Medulla oblongata (tissue), 1 donor: ENCODE data around the gene PPDPF.

ENCODE experiments used
- DNase-seq: peaks from one replicate; pipeline ENCODE4 v3.0.0-alpha.2; 2015; ENCODE audit errors: extremely low spot score

The PPDPF gene

GRCh38 chr20:63537525-63538203 is 17.1 kb downstream of the PPDPF start:
- DNase-seq, result peak; percentile 82

GRCh38 chr20:63538204-63539091 is 17.9 kb downstream of the PPDPF start:
- no peak for DNase-seq

GRCh38 chr20:63539092-63539430 is 18.5 kb downstream of the PPDPF start:
- DNase-seq, result no peak

- DNase-seq, result no peak
Measured at GRCh38 chr20:63539441-63540370, 19.1 kb downstream of the PPDPF start.

GRCh38 chr20:63540417-63541186 is 20.0 kb downstream of the PPDPF start:
- no peak for DNase-seq

GRCh38 chr20:63541371-63541770 is 20.8 kb downstream of the PPDPF start:
- no peak for DNase-seq

- DNase-seq, result no peak
Measured at GRCh38 chr20:63542031-63542559, 21.5 kb downstream of the PPDPF start.

- DNase-seq, result no peak
Measured at GRCh38 chr20:63542696-63543095, 22.1 kb downstream of the PPDPF start.

- DNase-seq, result no peak
Measured at GRCh38 chr20:63543131-63543530, 22.6 kb downstream of the PPDPF start.

- no peak for DNase-seq
Measured at GRCh38 chr20:63543733-63544132, 23.2 kb downstream of the PPDPF start.

- no peak for DNase-seq
Measured at GRCh38 chr20:63544241-63544957, 23.8 kb downstream of the PPDPF start.

GRCh38 chr20:63544958-63545516 is 24.5 kb downstream of the PPDPF start:
- no peak for DNase-seq

- no peak for DNase-seq
Measured at GRCh38 chr20:63545814-63546213, 25.2 kb downstream of the PPDPF start.

- DNase-seq, result no peak
Measured at GRCh38 chr20:63546256-63546955, 25.8 kb downstream of the PPDPF start.

- no peak for DNase-seq
Measured at GRCh38 chr20:63546956-63547724, 26.6 kb downstream of the PPDPF start.

- no peak for DNase-seq
Measured at GRCh38 chr20:63547725-63548480, 27.3 kb downstream of the PPDPF start, which contains the start of gene SRMS. Gene SRMS, minus strand, starts transcription at chr20:63547749. Its CDS starts 286 bp downstream, at chr20:63547463.

- no peak for DNase-seq
Measured at GRCh38 chr20:63548542-63548941, 28.0 kb downstream of the PPDPF start.

- DNase-seq, result no peak
Measured at GRCh38 chr20:63549019-63549418, 28.5 kb downstream of the PPDPF start.
